OCI-LY3 (cell line): ENCODE data around the gene KCNK5.

Experiments
- CTCF ChIP-seq: fragments of 200-600, 300-600 bp; sonication (generic); IDR thresholded peaks from 2 replicates; pipeline ENCODE4 v1.5.1; 2014; ENCODE audit warnings: antibody characterized with exemption, low read length, low read depth
- EZH2phosphoT487 ChIP-seq: fragments of 200-600 bp; shearing (Covaris generic); IDR thresholded peaks from 2 replicates; pipeline ENCODE4 v1.6.1; 2018; ENCODE audit warnings: antibody characterized with exemption, mixed run types, low read depth

- no peak for TF ChIP-seq CTCF
- TF ChIP-seq EZH2phosphoT487: no peak
These were observed 25.7 kb downstream of the KCNK5 start for GRCh38 chr6:39203436-39204159.
